Raji (cell line): ENCODE measurements around the gene SKP2.

ENCODE experiments used
- POLR2A ChIP-seq: IDR thresholded peaks from 2 replicates; pipeline ENCODE4 v1.6.1; 2011; ENCODE audit warnings: low read depth, low read length, control low read depth; ENCODE audit not compliant: insufficient read depth

The SKP2 gene

DNA sequence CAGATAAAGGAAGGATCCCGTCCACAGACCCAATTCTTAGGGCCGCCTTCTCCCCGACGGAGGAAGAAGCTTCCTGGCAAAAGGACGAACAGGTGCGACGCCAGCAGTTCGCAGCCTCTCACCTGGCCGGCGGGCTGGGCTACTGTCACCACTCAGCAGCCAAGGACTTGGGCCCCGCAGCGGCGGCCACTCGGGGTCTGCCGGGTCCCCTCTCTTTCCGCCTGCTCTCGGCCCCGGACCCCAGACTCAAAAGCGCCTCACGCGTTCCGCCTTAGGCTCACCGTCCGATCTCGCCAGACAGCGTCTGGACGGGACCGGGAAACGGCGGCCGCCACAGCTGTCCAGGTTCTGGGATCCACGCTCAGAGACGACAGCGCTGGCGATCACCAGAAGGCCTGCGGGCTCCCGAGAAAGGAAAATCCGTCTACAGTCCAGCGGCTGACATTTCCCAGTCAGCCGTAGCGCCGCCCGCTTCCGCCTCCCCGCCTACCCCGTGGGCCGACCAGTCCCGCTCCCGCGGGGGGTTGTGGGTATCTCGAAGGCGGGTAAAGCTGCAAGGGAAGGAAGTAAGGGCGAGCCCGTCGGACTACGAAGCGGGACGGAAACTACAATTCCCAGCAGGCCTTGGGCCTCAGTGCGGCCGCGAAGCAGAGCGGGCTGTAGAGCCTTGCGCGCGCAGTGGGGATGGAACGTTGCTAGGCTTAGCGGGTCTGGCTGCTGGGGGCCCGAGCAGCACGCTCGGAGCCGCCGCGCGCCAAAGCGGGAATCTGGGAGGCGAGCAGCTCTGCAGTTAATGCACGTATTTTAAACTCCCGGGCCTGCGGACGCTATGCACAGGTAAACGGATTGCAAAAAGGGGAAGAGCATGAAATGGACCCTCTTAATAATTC, at the start of gene SKP2, which contains the start of gene LMBRD2:
Gene SKP2 (plus strand): TSS at position 678 of the 890 bp plus-strand sequence. CDS start 152 bp downstream, at position 830.
Gene LMBRD2 (minus strand): TSS at position 454 of the 890 bp plus-strand sequence. CDS start 8,538 bp downstream, outside the sequence.
- peak; percentile 93 for TF ChIP-seq POLR2A

DNA sequence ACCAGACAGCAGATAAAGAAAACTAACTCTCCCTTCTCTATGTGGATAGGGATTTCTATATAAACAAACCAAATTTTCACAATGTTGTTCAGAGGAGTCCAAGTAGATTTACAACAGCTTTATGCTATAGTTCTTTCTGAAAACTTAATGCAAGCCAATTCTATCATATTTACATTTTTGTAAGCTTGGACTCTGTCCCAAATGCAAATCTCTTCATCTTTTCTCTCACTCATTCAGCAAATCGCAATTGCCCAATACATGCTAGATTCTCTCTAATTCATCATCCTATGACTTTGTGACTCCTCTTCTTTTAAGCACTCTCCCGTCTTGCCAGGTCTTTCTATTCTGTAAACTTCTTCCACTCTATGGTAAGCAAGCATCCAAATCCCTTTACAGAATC, 46.1 kb upstream of the SKP2 start:
- no peak for TF ChIP-seq POLR2A

DNA sequence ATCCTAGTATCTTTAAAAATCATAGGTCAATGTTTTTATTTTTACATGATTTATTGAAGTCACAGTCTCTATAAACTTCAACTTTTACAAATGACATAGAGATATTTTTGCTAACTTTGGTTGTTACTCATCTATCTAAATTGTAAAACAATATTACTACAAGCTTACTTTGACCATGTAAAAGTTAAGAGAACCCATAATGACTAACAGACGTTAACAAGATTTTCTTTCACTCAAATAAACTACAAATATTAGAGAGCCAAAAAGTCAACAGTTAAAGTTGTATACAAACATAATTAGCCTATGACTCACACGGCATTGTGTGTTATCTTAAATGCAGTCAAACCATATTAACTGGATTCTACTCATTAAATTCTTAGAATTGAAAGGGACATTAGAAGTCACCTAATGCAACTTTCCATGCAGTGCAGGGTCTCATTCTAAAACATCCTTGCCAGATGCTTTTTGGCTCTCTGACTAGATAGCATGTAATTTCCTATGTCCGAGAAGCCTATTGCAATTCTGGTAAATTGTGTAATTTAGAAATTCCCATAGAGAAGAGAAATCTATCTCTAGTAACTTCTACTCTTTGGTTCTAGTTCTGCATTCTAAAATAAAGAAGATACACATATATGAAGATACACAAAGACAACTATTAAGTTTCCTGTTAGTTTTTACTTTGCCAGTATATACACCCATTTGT, 43.0 kb upstream of the SKP2 start:
- TF ChIP-seq POLR2A, result no peak

DNA sequence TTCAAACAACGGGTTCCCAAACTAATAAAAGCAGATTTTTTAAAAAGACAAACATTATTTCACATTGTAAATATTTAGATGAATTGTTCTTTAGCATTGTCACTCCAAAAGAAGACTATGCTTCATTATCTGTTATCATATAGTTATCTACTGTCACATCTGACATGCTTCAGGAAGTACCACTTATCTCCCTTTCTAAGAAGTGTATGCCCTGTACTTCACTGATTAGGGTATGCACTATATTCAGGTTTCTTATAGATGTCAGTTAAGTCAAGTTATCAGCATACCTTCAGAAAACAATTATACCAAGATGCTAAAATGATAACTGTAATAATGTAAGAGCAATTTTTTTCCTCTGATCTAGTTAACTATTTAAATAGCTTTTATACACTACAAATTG, 40.7 kb upstream of the SKP2 start:
- no peak for TF ChIP-seq POLR2A

DNA sequence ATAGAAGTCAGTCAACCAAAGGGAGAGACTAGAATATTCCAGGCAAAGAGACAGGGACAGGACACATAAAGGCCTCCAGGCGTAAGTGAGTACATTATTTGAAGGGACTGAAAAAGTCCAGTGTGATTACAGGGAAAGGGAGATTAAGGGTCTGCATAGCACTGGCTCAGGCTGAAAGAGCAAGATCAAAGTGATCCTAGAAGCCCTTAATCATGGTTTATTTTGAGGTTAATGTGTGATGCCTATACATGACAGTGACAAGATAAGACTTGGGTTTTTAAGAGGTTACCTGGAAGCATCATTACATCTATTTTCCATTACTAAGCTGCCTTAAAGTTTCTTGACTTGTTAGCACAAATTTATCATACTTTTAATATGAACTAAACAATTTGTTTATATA, 26.0 kb upstream of the SKP2 start:
- TF ChIP-seq POLR2A, result no peak

DNA sequence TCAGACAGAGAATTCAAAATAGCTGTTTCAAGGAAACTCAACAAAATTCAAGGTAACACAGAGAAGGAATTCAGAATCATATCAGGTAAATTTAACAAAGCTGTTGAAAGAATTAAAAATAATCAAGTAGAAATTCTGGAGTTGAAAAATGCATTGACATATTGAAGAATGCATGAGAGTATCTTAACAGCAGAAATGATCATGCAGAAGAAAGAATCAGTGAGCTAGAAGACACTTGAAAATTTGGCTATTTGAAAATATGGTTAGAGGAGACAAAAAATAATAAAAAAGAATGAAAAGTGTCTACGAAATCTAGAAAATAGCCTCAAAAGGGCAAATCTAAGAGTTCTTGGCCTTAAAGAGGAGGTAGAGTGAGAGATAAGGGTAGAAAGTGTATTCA, 23.1 kb upstream of the SKP2 start:
- TF ChIP-seq POLR2A, result no peak

DNA sequence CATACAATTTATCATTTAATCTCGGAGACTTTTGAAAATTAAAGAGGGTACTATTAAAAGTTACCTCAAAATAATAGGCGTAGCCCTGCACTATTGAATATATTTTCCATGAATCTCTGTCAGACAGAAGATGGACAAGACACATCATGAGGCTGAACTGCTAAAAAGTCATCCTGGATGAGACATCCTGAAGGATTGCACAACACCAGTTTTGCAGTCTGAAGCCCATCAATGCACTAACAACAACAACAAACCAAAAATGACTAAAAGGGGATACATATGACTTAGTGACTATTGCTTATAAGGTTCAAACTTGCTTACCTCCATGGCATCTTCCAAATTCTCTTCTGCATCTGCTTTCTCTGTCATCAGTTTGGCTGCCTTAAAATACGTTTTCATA, 15.9 kb upstream of the SKP2 start:
- no peak for TF ChIP-seq POLR2A

DNA sequence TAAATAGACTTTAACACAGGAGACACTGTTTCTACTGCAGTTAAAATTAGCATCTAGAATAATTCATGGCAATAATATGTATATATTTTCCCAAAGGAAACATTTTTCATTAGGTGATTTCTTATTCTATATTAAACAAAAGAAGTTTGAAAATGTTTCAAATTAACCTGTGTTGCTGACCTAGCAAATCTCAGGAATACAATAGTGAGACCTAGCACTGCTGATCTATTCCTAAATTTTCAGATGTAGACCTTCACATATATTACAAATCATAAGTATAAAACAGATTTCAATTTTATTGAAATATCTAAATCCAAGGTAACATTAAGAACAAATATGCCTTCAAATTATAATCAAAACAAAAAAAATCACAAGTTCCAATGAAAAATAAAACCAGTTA, 15.3 kb upstream of the SKP2 start:
- TF ChIP-seq POLR2A, result no peak

DNA sequence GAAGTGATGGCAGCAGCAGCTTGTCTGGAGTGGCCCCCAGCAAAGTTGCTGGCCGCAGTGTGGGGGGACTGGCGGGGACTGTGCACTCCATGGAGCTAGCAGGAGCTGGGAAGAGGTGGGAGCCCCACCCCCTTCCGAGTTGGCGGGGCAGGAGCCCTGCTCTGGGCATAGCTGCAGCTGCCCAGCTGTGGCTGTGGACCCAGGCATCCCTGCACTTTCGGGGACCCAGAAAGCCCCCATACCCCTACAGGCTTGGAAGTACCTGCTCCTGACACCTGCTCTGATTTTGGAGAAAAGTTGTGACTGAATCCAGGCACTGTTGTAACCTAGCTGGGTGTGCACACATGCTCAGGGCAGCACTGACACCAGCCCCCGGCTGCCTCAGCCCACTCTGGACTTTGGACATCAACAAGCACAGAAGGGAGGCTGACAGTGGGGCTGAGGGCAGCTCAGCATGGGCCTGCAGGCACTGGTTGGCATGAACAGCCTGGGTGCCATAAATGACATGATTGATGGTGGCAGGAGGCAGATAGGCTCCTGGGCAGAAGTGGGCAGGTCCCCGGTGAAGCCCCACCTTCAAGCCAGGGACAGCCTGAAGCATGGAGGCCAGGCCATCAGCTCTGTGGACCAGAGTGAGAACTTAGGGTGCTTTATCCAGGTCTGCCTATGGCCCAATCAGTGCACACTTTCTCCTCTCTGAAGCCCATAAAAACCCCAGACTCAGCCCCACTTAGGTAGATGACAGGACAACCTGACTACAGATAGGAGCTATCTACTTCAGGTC, 12.8 kb upstream of the SKP2 start:
- no peak for TF ChIP-seq POLR2A

DNA sequence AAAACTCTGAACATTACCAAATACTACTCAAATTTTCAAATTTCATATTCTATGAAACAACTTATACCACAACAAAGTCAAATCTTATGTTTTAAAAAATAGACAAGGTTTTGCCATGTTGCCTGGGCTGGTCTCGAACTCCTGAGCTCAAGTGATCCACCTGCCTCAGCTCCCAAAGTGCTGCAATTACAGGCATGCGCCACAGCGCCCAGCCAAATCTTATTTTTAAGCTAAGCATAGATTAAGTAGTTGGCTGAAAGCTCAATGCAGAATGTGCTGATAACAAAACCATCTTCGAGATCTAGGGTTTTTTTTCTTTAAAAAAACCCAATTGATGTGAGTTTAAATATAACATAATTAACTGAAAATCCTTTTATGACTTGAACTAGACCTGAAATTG, 6.6 kb upstream of the SKP2 start:
- TF ChIP-seq POLR2A, result no peak

DNA sequence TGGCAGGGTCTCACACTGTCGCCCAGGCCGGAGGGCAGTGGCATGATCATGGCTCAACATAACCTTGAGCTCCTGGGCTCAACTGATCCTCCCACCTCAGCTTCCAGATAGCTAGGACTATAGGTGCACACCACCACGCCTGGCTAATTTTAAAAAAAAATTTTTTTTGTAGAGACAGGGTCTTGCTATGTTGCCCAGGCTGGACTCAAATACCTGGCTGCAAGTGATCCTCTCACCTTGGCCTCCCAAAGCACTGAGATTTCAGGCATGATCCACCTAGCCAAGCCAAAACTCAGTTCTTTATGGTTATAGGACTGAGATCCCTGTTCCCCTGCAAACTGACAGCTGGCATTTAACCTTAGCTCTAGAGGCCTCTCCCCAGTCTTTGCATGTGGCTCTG, 5.5 kb upstream of the SKP2 start:
- TF ChIP-seq POLR2A, result no peak

DNA sequence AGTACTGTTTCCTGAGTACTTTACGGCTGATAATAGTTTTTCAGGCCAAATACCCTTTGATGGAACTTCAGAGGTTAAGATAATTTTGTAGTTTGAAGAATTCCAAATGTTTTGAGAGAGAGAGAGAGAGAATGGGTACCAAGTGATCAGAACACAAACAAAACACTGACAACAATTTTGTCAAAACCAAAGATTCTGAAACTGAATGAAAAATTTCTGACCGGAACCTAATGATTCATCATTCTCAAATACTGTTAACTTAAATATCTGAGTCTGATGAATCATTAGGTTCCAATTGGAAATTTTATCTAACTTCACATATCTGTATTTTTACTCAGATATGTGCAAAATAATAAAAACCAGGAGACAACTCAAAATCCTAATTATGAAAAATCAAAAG, 4.2 kb upstream of the SKP2 start:
- TF ChIP-seq POLR2A, result no peak

DNA sequence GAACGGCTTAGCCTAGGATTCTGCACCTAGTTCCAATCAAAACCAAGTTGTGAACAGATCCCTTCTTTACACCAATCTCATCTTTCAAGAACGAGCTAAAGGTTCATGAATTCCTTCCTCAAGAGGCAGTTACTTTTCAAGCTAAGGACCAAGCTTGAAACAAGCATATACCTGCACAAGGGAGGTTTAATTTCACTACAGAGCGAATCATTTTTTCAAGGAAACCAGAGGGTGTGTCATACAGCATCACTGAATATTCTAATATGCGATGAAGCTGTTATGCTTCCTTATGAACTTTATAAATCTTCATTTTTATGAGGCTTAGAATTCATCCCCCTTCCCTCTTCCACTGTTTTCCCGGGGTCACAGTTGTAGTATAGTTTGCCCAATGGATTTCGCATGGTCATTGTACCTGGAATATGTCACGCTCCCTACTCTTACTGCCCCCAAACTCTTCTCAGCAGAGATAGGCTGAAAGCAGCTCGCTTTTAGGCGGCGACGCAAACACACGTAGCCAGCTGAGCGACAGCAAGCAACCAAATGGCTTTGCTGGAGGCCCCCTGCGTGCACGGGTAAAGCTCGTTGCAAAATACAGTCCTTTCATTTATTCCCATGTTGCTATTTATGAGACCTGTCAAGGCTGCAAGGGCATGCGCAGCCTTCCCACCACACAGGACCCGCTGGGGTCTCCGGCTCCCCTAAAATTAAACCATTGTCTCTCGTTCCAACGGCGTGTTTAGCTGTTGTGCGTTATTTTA, 1.1 kb upstream of the SKP2 start:
- no peak for TF ChIP-seq POLR2A

DNA sequence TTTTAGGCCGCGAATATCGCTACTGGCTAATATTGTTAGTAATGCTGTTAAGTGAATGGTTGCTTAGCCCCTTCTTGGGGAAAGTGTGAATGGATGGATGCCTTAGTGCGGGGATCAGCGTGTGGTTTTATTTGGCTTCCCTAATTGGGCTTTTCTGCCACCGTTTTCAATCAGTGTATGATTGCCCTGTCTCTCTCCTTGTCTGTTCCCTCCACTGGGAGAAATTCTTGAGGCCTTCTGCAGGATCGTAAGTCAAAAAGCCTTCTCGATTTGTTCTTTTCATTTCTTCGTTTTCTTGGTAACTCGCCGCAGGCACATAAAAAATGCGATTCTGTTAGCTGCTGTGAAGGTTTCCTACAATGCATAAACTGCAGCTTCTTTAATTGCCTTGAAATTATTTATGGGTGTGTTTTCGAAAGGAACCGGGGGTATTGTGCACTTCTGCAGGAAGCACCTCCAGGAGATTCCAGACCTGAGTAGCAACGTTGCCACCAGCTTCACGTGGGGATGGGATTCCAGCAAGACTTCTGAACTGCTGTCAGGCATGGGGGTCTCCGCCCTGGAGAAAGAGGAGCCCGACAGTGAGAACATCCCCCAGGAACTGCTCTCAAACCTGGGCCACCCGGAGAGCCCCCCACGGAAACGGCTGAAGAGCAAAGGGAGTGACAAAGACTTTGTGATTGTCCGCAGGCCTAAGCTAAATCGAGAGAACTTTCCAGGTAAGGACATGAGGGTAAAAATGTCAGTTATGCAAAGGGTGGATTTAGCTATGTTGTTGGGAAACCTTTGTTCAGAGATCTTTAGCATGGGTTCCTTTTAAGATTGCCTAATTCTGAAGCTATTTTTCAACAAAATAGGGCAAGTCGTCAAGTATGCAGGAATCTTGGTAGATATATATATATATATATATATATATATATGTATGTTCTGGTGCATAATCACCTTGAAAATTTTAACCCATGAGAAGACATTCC, 700 bp downstream of the SKP2 start:
- TF ChIP-seq POLR2A, result no peak

DNA sequence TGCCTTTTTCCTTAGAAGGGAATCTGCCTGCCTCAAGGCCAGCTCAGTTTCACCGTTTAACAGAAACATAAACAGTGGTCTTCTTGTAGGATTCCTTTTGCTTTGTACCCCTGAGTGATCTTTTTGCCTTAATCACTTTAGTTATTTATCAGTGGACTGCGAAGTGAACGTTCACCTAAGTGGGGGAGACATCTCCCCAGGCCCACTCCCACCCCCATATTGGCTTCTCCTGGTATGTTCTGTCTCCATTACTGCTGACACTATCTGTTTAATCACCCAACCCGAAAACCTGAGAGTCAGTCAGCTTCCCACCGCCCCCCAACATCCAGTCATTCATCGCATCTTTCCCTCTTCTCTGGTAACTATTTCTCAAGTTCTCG, 1.4 kb downstream of the SKP2 start:
- TF ChIP-seq POLR2A, result no peak
